Prostate gland (tissue), 2 donors: ENCODE measurements around the gene ZER1.

Experiments
- POLR2A ChIP-seq: fragments of 450-650 bp; IDR thresholded peaks from one replicate; pipeline ENCODE4 v1.6.1; 2016; ENCODE audit warnings: antibody characterized with exemption, mild to moderate bottlenecking
- POLR2AphosphoS5 ChIP-seq: sonication (generic); formaldehyde crosslinking; IDR thresholded peaks from one replicate; pipeline ENCODE4 v1.6.1; 2017; ENCODE audit warnings: antibody characterized with exemption
- TF ChIP-seq, protein P1 (sequence below), 4 experiments: fragments of 200-600 bp in 2 of 4; fragments of 450-650 bp in 2 of 4; sonication (generic) in 2 of 4; IDR thresholded peaks; 1 replicate in 3 of 4; 2 replicates in 1 of 4; pipeline ENCODE4 v1.5.1; 2016 to 2019; ENCODE audit warnings: antibody characterized with exemption in 4 of 4, mild to moderate bottlenecking in 2 of 4, moderate library complexity in 2 of 4

DNA sequence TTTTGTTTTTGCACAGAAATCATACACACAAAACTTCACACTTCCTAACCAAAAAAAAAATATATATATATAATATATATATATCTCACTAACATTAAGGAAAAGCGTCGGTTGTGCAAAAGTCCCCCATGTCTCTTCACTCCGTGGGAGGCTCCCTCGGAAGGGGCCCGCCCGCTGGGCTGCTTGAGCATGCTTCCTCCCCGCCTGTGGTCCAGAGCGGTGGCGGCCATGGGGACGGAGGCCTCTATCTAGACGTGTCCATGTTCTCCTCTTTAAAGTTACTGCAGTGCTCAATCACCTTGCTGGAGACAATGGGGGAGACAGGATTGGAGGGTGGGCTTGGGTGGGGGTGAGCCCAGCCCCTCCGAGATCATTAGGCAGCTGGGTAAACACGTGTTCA, 40.6 kb downstream of the ZER1 start:
- TF ChIP-seq, protein P1, sequence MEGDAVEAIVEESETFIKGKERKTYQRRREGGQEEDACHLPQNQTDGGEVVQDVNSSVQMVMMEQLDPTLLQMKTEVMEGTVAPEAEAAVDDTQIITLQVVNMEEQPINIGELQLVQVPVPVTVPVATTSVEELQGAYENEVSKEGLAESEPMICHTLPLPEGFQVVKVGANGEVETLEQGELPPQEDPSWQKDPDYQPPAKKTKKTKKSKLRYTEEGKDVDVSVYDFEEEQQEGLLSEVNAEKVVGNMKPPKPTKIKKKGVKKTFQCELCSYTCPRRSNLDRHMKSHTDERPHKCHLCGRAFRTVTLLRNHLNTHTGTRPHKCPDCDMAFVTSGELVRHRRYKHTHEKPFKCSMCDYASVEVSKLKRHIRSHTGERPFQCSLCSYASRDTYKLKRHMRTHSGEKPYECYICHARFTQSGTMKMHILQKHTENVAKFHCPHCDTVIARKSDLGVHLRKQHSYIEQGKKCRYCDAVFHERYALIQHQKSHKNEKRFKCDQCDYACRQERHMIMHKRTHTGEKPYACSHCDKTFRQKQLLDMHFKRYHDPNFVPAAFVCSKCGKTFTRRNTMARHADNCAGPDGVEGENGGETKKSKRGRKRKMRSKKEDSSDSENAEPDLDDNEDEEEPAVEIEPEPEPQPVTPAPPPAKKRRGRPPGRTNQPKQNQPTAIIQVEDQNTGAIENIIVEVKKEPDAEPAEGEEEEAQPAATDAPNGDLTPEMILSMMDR (IDR thresholded peaks at IDR 0.05) = no peak
- TF ChIP-seq POLR2AphosphoS5 = no peak
- TF ChIP-seq POLR2A = no peak
